ENCODE data around the gene REX1BD.

REX1BD gene

GRCh38 chr19:18603255-18603957 is 14.8 kb downstream of the REX1BD start:
- DNase-seq (ENCODE audit: low spot score) = no peak

GRCh38 chr19:18603958-18604819 is 15.6 kb downstream of the REX1BD start:
- DNase-seq (ENCODE audit: low spot score) = no peak

GRCh38 chr19:18604820-18605159 is 16.2 kb downstream of the REX1BD start:
- DNase-seq (ENCODE audit: low spot score) = no peak

- DNase-seq (ENCODE audit: low spot score) = no peak
Observed at GRCh38 chr19:18605196-18605545, 16.6 kb downstream of the REX1BD start.

- DNase-seq (ENCODE audit: low spot score) = no peak
Observed at GRCh38 chr19:18605546-18606280, 17.1 kb downstream of the REX1BD start.

GRCh38 chr19:18606281-18607225 is 18.0 kb downstream of the REX1BD start, which contains the start of gene CRLF1:
Gene CRLF1, minus strand, starts transcription at chr19:18606799. Its CDS starts 143 bp downstream, at chr19:18606656.
- no peak for DNase-seq (ENCODE audit: low spot score)

GRCh38 chr19:18607226-18608101 is 18.9 kb downstream of the REX1BD start:
- no peak for DNase-seq (ENCODE audit: low spot score)

GRCh38 chr19:18608102-18608804 is 19.7 kb downstream of the REX1BD start:
- DNase-seq (ENCODE audit: low spot score) = no peak

- DNase-seq (ENCODE audit: low spot score) = no peak
Observed at GRCh38 chr19:18608805-18609716, 20.5 kb downstream of the REX1BD start.

GRCh38 chr19:18609717-18610051 is 21.1 kb downstream of the REX1BD start:
- DNase-seq (ENCODE audit: low spot score) = no peak

GRCh38 chr19:18610245-18610555 is 21.6 kb downstream of the REX1BD start:
- DNase-seq (ENCODE audit: low spot score) = no peak

- DNase-seq (ENCODE audit: low spot score) = no peak
Observed at GRCh38 chr19:18610556-18611326, 22.1 kb downstream of the REX1BD start.

- no peak for DNase-seq (ENCODE audit: low spot score)
Observed at GRCh38 chr19:18611327-18612050, 22.9 kb downstream of the REX1BD start.

- DNase-seq (ENCODE audit: low spot score) = no peak
Observed at GRCh38 chr19:18612051-18612771, 23.6 kb downstream of the REX1BD start.

- DNase-seq (ENCODE audit: low spot score) = no peak
Observed at GRCh38 chr19:18612772-18613588, 24.4 kb downstream of the REX1BD start, which contains the start of gene TMEM59L. Gene TMEM59L, plus strand, starts transcription at chr19:18612870. Its CDS starts 89 bp downstream, at chr19:18612959.

Measured in activated CD4-positive, alpha-beta T cell treated with anti-CD3 and anti-CD28 coated beads, Interleukin-2, Interleukin-4, amounts not matched to agents 100 ng/mL and 50 ng/mL, durations not matched to agents 16 hours and 8 hours (primary cell).